Measurements from ENCODE around the gene PRKAR2B.

- TF ChIP-seq, protein P1, sequence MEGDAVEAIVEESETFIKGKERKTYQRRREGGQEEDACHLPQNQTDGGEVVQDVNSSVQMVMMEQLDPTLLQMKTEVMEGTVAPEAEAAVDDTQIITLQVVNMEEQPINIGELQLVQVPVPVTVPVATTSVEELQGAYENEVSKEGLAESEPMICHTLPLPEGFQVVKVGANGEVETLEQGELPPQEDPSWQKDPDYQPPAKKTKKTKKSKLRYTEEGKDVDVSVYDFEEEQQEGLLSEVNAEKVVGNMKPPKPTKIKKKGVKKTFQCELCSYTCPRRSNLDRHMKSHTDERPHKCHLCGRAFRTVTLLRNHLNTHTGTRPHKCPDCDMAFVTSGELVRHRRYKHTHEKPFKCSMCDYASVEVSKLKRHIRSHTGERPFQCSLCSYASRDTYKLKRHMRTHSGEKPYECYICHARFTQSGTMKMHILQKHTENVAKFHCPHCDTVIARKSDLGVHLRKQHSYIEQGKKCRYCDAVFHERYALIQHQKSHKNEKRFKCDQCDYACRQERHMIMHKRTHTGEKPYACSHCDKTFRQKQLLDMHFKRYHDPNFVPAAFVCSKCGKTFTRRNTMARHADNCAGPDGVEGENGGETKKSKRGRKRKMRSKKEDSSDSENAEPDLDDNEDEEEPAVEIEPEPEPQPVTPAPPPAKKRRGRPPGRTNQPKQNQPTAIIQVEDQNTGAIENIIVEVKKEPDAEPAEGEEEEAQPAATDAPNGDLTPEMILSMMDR (IDR thresholded peaks at IDR 0.05) = no peak
- TF ChIP-seq POLR2A (IDR thresholded peaks at IDR 0.05) = no peak
Observed at GRCh38 chr7:107148721-107149120, 104.2 kb downstream of the PRKAR2B start.

Measured in body of pancreas (tissue), 4 donors.